ENCODE results near the gene CAMSAP3.
"Not testable (repeated sequence)": the region's sequence is repeated elsewhere in the genome, so short reads cannot be mapped to it uniquely, and the experiment has no call there.

Gene CAMSAP3

GRCh38 chr19:7632340-7633203 lies 36.9 kb downstream of the CAMSAP3 start:
- DNase-seq (ENCODE audit: low read depth) = no peak

DNA sequence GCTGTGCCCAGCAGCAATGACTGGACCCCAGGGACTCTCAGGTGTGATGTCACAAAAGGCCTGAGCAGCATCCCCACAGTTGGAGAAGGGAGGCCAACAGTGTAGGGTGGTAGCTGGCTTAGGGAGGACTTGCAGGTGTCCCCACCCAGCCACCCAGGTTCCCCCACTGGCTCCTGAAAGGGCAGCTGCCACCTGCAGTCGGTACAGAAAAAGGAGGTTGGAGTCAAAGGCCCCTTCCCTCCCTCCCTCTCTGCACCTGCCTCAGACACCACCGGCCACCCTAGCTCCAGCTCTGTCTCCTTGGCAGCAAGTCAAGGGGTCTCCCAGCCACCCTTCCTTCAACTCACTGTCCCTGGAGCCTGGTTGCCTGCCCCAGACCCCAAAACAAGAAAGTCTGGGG lies 38.0 kb downstream of the CAMSAP3 start, which contains the start of gene PCP2:
Gene PCP2 (minus strand): TSS at position 22 of the 400 bp plus-strand sequence. CDS start 262 bp downstream, outside the sequence.
- no peak for DNase-seq (ENCODE audit: low read depth)

- DNase-seq (ENCODE audit: low read depth) = no peak
These were observed 40.0 kb downstream of the CAMSAP3 start for GRCh38 chr19:7635670-7636069.

GRCh38 chr19:7636317-7636690 lies 40.6 kb downstream of the CAMSAP3 start:
- no peak for DNase-seq (ENCODE audit: low read depth)

DNA sequence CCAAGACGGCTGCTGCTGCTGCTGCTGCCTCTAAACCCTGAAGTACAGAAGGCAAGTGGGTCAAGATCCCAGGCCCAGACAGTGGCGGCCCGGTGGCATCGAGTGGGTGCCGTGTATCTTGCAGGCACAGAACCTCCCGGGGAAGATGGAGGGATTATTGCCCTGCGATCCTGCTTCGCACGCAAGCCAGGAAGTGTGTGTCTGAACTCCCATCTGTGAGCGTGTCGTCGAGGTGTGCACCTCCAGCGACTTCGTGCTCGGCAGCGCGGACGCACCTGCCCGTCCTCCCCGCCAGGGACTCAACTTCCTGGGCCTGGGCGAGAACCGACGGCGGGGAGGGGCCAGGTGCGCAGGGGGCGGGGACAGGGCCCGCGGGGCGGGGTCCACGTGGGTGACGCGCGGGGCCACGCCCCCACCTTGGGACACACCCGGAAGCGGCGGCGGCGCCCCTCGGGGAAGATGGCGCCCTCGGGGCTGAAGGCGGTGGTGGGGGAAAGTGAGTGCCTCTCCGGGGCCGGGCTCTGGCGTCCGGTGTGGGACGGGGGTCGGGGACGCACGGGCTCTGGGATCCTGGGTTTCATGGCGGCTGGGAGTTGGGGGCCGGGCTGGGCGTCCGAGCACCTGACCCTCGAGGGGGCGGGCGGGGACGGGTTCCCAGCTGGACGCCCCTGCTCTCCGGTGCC lies 41.2 kb downstream of the CAMSAP3 start, which contains the start of gene STXBP2:
Gene STXBP2 (plus strand): TSS at position 420 of the 683 bp plus-strand sequence. CDS start 40 bp downstream, at position 460.
- peak; percentile 92 for DNase-seq (ENCODE audit: low read depth)

- no peak for DNase-seq (ENCODE audit: low read depth)
These were observed 42.0 kb downstream of the CAMSAP3 start for GRCh38 chr19:7637374-7638256.

DNA sequence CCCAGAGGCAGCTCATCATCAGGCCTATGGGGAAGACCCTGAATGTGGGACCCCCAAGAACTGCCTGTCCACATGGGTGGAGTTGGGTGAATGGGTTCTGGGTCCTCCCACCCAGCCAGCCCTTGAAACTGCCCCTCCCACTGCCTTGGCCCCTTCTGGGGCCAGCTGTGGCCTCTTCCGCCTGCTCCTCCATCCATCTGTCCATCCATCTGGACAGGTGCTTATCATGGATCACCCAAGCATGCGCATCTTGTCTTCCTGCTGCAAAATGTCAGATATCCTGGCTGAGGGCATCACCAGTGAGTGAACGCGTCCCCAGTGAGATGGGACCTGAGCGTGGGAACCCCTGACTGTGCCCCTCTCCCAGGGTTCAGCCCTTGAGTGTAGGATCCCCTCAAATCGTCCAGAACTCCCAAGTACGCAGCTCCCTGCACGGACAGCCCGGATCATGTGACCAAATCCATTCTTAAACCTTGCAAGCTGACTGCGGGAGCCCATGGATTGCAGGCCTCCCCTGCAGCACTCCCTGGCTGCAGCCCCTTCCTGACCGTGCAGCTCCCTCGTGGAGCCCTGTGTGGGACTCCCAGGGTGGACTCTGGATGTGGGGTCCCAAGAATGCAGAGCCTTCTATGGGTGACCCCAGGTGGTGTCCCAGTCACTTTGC lies 43.3 kb downstream of the CAMSAP3 start:
- DNase-seq (ENCODE audit: low read depth) = no peak

- DNase-seq (ENCODE audit: low read depth) = no peak
These were observed 44.2 kb downstream of the CAMSAP3 start for GRCh38 chr19:7639863-7640348.

- DNase-seq (ENCODE audit: low read depth) = no peak
These were observed 45.1 kb downstream of the CAMSAP3 start for GRCh38 chr19:7640803-7641202.

GRCh38 chr19:7641290-7642276 lies 45.9 kb downstream of the CAMSAP3 start:
- no peak for DNase-seq (ENCODE audit: low read depth)

- DNase-seq (ENCODE audit: low read depth) = no peak
These were observed 46.8 kb downstream of the CAMSAP3 start for GRCh38 chr19:7642295-7643030.

GRCh38 chr19:7643031-7643415 lies 47.4 kb downstream of the CAMSAP3 start:
- no peak for DNase-seq (ENCODE audit: low read depth)

- DNase-seq (ENCODE audit: low read depth) = not testable (repeated sequence)
These were observed 48.2 kb downstream of the CAMSAP3 start for GRCh38 chr19:7643629-7644549.

DNA sequence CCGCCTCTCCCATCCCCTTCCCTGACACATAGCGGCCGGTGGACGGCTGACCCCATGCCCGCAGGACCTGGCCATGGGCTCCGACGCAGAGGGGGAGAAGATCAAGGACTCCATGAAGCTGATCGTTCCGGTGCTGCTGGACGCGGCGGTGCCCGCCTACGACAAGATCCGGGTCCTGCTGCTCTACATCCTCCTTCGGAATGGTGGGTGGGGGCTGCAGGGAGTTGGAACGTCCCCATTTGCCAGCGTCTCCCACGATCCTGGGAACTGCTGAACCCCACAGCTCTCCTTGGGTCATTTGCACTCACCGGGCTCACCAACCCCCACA lies 48.9 kb downstream of the CAMSAP3 start:
- no peak for DNase-seq (ENCODE audit: low read depth)

DNA sequence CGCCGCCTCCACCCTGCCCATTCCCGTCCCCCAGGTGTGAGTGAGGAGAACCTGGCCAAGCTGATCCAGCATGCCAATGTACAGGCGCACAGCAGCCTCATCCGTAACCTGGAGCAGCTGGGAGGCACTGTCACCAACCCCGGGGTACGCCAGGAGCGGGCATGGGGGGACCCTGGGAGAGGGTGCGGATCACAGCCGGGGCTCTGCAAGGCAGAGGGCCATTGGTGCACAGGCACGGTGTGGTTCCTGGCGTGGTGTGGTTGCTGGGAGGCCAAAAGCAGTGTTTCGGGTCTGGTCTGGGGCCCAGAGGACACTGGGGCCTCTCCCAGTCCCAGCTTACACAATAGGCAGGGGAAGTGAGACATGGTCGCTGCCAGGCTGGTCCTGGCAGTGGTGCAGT lies 49.5 kb downstream of the CAMSAP3 start:
- no peak for DNase-seq (ENCODE audit: low read depth)

GRCh38 chr19:7645656-7646425 lies 50.2 kb downstream of the CAMSAP3 start:
- DNase-seq (ENCODE audit: low read depth) = no peak

DNA sequence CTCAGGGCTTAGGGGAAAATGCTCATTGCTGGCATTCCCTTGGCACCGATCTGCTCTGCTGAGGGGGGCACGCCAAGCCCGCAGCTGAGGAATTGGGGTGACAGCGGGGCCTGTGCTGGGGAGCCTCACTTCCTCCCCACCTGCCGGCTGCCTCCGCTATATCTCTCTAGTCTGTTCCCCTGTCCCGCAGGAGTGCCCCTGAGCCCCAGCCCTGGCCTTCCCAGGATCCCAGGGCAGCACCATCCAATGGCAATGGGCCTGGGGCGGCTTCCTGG lies 50.7 kb downstream of the CAMSAP3 start:
- DNase-seq (ENCODE audit: low read depth) = no peak

- DNase-seq (ENCODE audit: low read depth) = no peak
These were observed 51.5 kb downstream of the CAMSAP3 start for GRCh38 chr19:7647156-7647555.
